GM12878 (cell line): ENCODE results near the gene COL13A1.

Source experiments
- ETV6 ChIP-seq, 2 experiments: fragments of 450-650 bp in 1 of 2; IDR thresholded peaks in 1 of 2; conservative IDR thresholded peaks in 1 of 2; 2 replicates each; pipeline ENCODE4 v1.6.1; 2014; ENCODE audit warnings: antibody characterized with exemption in 1 of 2, borderline replicate concordance in 1 of 2, low read depth in 1 of 2, mild to moderate bottlenecking in 1 of 2, moderate library complexity in 1 of 2
- EZH2 ChIP-seq: IDR thresholded peaks from 2 replicates; pipeline ENCODE4 v1.6.1; 2012; ENCODE audit warnings: low read depth, mild to moderate bottlenecking, control low read depth, inconsistent platforms, low read length, borderline replicate concordance; ENCODE audit not compliant: control insufficient read depth
- NFXL1 ChIP-seq: fragments of 450-650 bp; IDR thresholded peaks from 2 replicates; pipeline ENCODE4 v1.6.1; 2017; ENCODE audit warnings: antibody characterized with exemption, mild to moderate bottlenecking, borderline replicate concordance
- POLR2A ChIP-seq: IDR thresholded peaks from 2 replicates; pipeline ENCODE4 v1.6.1; 2011; ENCODE audit warnings: low read depth, mild to moderate bottlenecking, low read length
- POLR2AphosphoS5 ChIP-seq: IDR thresholded peaks from 2 replicates; pipeline ENCODE4 v1.6.1; 2011; ENCODE audit warnings: mild to moderate bottlenecking, low read length, inconsistent platforms
- RFX5 ChIP-seq: IDR thresholded peaks from 2 replicates; pipeline ENCODE4 v1.6.1; 2011; ENCODE audit warnings: low read depth, low read length, improper control_type of control experiment
- SP1 ChIP-seq: IDR thresholded peaks from one replicate; pipeline ENCODE4 v1.6.1; 2011; ENCODE audit warnings: low read depth, low read length
- TAF1 ChIP-seq: IDR thresholded peaks from 2 replicates; pipeline ENCODE4 v1.6.1; 2011; ENCODE audit warnings: mild to moderate bottlenecking, low read depth, low read length, borderline replicate concordance
- TF ChIP-seq, protein P1 (sequence below), 3 experiments: IDR thresholded peaks in 2 of 3; conservative IDR thresholded peaks in 1 of 3; 2 replicates each; pipeline ENCODE4 v1.5.1; 2011; ENCODE audit warnings: low read depth in 3 of 3, low read length in 3 of 3, mild to moderate bottlenecking in 3 of 3, control low read depth in 2 of 3, moderate library complexity in 2 of 3, inconsistent platforms in 1 of 3, mixed read lengths in 1 of 3; ENCODE audit not compliant: control insufficient read depth in 2 of 3, insufficient read depth in 1 of 3; ENCODE audit errors: extremely low read depth in 1 of 3
- TF ChIP-seq, protein P2 (sequence below): IDR thresholded peaks from 2 replicates; pipeline ENCODE4 v1.6.1; 2012; ENCODE audit warnings: mild to moderate bottlenecking, low read depth, low read length

GRCh38 chr10:69872323-69872722 is 70.6 kb downstream of the COL13A1 start:
- TF ChIP-seq POLR2A (no peak), POLR2AphosphoS5 (no peak), SP1 (no peak), EZH2 (no peak), ETV6 (conservative IDR thresholded peaks at IDR 0.05 in 1 of 2, IDR thresholded peaks at IDR 0.05 in 1 of 2; ENCODE audit: borderline replicate concordance in 1 of 2, low read depth in 1 of 2) (no peak), RFX5 (no peak), NFXL1 (no peak), TAF1 (no peak)
- TF ChIP-seq, protein P1, sequence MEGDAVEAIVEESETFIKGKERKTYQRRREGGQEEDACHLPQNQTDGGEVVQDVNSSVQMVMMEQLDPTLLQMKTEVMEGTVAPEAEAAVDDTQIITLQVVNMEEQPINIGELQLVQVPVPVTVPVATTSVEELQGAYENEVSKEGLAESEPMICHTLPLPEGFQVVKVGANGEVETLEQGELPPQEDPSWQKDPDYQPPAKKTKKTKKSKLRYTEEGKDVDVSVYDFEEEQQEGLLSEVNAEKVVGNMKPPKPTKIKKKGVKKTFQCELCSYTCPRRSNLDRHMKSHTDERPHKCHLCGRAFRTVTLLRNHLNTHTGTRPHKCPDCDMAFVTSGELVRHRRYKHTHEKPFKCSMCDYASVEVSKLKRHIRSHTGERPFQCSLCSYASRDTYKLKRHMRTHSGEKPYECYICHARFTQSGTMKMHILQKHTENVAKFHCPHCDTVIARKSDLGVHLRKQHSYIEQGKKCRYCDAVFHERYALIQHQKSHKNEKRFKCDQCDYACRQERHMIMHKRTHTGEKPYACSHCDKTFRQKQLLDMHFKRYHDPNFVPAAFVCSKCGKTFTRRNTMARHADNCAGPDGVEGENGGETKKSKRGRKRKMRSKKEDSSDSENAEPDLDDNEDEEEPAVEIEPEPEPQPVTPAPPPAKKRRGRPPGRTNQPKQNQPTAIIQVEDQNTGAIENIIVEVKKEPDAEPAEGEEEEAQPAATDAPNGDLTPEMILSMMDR (IDR thresholded peaks at IDR 0.05 in 2 of 3, conservative IDR thresholded peaks at IDR 0.05 in 1 of 3; ENCODE audit: control insufficient read depth in 2 of 3, extremely low read depth in 1 of 3, insufficient read depth in 1 of 3, low read depth in 3 of 3, low read length in 3 of 3): no peak
- TF ChIP-seq, protein P2, sequence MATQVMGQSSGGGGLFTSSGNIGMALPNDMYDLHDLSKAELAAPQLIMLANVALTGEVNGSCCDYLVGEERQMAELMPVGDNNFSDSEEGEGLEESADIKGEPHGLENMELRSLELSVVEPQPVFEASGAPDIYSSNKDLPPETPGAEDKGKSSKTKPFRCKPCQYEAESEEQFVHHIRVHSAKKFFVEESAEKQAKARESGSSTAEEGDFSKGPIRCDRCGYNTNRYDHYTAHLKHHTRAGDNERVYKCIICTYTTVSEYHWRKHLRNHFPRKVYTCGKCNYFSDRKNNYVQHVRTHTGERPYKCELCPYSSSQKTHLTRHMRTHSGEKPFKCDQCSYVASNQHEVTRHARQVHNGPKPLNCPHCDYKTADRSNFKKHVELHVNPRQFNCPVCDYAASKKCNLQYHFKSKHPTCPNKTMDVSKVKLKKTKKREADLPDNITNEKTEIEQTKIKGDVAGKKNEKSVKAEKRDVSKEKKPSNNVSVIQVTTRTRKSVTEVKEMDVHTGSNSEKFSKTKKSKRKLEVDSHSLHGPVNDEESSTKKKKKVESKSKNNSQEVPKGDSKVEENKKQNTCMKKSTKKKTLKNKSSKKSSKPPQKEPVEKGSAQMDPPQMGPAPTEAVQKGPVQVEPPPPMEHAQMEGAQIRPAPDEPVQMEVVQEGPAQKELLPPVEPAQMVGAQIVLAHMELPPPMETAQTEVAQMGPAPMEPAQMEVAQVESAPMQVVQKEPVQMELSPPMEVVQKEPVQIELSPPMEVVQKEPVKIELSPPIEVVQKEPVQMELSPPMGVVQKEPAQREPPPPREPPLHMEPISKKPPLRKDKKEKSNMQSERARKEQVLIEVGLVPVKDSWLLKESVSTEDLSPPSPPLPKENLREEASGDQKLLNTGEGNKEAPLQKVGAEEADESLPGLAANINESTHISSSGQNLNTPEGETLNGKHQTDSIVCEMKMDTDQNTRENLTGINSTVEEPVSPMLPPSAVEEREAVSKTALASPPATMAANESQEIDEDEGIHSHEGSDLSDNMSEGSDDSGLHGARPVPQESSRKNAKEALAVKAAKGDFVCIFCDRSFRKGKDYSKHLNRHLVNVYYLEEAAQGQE: no peak
